Fibroblast of villous mesenchyme (primary cell): ENCODE results near the gene GJB5. TPM values are rescaled to one million over a fixed set of nuclear protein-coding genes. Genes with fewer than 3 reads are reported as not detected.

Source experiments
- DNase-seq: peaks from one replicate; pipeline ENCODE4 v3.0.0-alpha.2; 2010; ENCODE audit warnings: low read depth
- H3K4me3 ChIP-seq: 2 replicates; pipeline ENCODE4 v1.5.1; 2011; ENCODE audit warnings: low read depth, mild to moderate bottlenecking, low read length
- total RNA-seq: library from RNA; depleted of rRNA; stranded (reverse); fragments of >200 nt; gene quantifications from 2 replicates; pipeline ENCODE4 v1.2.3, GENCODE V29; 2012
- TF ChIP-seq, protein P1 (sequence below): IDR thresholded peaks from 2 replicates; pipeline ENCODE4 v1.5.1; 2012; ENCODE audit warnings: low read depth, mild to moderate bottlenecking, low read length; ENCODE audit not compliant: insufficient read depth

GJB5 gene
- total RNA-seq, 1 donor: not detected

DNA sequence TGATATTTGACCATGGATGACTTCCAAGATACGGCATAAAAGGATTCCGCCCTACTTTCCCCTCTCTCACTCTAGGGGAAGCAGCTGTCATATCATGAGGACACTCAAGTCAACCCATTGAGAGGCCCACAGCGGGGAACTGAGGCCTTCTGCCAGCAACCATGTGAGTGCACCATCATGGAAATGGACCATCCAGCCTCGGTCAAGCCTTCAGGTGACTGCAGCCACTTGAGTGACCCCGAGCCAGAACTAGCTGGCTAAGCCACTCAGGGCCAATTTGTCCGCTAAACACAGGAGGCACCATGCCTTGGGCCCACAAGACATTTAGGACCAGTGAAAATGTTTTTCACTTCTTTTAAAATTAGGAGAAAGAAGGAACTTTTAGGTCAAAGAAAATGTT, 11.1 kb upstream of the GJB5 start:
- DNase-seq: no peak
- TF ChIP-seq, protein P1, sequence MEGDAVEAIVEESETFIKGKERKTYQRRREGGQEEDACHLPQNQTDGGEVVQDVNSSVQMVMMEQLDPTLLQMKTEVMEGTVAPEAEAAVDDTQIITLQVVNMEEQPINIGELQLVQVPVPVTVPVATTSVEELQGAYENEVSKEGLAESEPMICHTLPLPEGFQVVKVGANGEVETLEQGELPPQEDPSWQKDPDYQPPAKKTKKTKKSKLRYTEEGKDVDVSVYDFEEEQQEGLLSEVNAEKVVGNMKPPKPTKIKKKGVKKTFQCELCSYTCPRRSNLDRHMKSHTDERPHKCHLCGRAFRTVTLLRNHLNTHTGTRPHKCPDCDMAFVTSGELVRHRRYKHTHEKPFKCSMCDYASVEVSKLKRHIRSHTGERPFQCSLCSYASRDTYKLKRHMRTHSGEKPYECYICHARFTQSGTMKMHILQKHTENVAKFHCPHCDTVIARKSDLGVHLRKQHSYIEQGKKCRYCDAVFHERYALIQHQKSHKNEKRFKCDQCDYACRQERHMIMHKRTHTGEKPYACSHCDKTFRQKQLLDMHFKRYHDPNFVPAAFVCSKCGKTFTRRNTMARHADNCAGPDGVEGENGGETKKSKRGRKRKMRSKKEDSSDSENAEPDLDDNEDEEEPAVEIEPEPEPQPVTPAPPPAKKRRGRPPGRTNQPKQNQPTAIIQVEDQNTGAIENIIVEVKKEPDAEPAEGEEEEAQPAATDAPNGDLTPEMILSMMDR: no peak
- no peak overlapping the region for H3K4me3 ChIP-seq

DNA sequence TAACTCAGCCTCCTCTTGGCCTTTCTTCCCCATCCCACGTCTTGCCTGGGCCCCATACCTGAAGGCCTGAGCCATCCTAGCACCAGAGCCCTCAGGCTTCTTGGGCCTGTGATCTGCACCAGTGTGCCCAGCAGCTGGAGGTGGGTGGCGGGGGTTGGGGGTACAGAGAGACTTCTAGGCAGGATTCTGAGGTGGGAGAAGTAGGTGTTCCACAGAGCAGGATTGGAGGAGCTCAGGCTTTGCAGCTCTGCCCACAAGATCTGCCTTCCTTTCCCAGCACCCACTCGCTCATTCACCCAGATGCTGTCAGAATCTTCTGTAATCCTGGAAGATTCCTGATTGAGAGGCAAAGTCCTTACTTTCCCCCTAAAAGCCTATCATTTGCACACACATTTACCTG, 10.0 kb upstream of the GJB5 start:
- TF ChIP-seq, protein P1: no peak
- H3K4me3 ChIP-seq: no peak overlapping the region
- DNase-seq: no peak

DNA sequence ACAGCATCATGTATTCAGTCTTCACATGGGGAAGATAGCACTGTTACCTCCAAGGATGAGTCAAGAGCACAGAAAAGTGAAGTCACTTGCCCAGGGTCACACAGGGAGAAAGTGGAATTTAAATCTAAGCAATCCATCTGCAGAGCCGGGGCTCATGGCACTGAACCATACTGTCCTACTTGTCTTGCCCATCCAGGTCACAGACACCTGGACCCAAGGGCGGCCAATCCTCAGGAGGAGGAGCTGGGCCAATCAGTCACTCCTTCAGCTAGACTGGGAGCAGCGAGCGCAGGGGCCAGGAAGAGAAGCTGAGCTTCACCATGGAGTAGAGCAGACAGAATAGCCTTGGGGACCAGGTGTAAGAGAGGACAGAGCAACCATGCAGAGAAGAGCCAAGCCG, 9.2 kb upstream of the GJB5 start:
- TF ChIP-seq, protein P1: no peak
- DNase-seq: no peak
- H3K4me3 ChIP-seq: no peak overlapping the region

DNA sequence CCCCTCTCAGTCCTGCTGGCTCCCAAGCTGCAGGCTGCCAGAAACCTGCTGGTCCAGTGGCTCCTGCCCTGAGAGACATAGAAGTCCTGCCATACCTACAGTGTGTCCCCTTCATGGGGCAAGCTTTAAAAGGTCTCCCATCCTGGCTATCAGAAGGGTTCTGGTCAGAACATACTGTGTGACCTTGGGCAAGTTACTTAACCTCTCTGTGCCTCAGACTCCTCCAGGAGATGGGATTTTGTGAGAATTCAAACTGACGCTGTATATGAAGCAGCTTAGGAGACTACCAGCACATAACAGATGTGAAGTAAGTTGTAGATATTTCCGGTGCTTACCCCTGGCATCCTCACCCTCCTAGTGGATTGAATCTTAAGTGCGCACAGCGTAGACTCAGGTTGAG, 8.7 kb upstream of the GJB5 start:
- DNase-seq: no peak
- TF ChIP-seq, protein P1: no peak
- H3K4me3 ChIP-seq: no peak overlapping the region

DNA sequence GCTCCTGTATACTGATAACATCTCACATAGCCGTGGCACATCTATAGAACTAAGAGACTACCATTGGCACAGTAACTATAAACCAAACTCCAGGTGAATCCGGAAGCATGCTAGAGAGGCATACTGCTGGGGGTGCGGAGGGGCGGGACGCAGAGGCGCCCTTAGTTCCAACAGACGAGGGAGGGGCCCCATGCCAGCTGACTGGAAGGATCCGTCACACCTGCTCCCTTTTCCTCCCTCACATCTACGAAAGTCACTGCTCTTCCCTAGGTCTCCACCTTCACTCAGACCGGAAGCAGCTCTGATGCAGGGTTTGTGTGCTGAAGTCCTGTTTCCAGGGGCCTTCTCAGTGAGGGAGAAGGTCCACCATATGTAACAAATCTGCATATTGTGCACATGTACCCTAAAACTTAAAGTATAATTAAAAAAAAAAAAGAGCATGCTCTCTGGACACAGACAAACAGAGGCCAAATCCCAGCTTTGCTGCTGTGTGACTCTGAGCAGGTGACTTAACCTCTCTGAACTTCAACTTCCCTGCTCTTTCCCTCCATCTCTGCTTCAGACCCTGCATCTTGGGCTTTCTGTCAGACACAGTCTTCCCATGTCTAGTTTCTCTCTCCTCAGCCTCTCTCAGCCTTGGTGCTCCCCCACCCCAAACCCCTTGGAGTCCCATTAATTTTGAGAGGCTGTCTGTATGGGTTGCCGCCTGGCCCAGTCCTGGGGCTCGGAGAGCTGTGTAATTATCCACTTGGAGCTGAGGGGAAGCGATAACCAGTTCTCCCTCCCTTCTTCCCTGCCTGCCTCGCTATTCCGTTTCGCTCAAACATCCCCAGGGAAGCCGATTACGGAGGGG, 7.8 kb upstream of the GJB5 start:
- DNase-seq: no peak
- TF ChIP-seq, protein P1: no peak
- H3K4me3 ChIP-seq: no peak overlapping the region

DNA sequence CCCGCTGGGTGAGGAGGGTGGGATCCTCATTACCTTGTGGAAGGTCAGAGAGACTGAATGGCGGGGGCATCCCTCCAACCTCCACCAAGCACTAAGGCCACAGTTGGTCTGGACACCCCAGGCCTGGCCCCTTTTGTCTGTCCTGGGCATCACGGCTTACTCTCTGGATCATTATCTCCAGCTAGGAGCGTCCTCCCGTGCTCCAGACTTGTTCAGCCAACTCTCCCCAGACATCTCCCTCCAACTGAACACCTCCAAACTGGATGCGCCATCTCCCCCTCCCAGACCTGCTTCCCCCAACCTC, 7.3 kb upstream of the GJB5 start:
- no peak for DNase-seq
- H3K4me3 ChIP-seq: no peak overlapping the region
- TF ChIP-seq, protein P1: no peak

DNA sequence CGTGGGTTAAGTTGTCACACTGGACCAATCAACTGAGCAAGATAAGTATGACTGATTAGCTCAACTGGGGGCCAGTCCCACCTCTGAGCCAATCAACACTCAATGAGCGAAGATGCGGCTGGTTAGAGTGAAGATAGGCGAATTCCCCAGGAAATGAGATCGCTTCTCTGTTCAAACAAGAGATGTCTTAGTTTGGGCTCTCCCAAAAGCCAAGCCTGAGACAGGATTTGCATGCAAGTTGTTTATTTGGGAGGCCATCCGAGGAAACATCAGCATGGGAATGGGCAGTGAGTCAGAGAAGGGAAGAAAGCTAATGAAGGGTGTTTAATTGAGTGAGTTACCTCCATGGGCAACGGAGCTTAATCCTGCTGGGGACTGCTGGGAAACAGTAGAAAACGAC, 4.9 kb upstream of the GJB5 start:
- no peak for DNase-seq
- no peak overlapping the region for H3K4me3 ChIP-seq
- TF ChIP-seq, protein P1: no peak
